Measurements from ENCODE around the gene RNASEL. TPM values are rescaled to one million over a fixed set of nuclear protein-coding genes. Genes with fewer than 3 reads are reported as not detected.
"Not testable (repeated sequence)": the region's sequence is repeated elsewhere in the genome, so short reads cannot be mapped to it uniquely, and the experiment has no call there.

The RNASEL gene, protein sequence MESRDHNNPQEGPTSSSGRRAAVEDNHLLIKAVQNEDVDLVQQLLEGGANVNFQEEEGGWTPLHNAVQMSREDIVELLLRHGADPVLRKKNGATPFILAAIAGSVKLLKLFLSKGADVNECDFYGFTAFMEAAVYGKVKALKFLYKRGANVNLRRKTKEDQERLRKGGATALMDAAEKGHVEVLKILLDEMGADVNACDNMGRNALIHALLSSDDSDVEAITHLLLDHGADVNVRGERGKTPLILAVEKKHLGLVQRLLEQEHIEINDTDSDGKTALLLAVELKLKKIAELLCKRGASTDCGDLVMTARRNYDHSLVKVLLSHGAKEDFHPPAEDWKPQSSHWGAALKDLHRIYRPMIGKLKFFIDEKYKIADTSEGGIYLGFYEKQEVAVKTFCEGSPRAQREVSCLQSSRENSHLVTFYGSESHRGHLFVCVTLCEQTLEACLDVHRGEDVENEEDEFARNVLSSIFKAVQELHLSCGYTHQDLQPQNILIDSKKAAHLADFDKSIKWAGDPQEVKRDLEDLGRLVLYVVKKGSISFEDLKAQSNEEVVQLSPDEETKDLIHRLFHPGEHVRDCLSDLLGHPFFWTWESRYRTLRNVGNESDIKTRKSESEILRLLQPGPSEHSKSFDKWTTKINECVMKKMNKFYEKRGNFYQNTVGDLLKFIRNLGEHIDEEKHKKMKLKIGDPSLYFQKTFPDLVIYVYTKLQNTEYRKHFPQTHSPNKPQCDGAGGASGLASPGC
- 7.4 TPM for total RNA-seq

DNA sequence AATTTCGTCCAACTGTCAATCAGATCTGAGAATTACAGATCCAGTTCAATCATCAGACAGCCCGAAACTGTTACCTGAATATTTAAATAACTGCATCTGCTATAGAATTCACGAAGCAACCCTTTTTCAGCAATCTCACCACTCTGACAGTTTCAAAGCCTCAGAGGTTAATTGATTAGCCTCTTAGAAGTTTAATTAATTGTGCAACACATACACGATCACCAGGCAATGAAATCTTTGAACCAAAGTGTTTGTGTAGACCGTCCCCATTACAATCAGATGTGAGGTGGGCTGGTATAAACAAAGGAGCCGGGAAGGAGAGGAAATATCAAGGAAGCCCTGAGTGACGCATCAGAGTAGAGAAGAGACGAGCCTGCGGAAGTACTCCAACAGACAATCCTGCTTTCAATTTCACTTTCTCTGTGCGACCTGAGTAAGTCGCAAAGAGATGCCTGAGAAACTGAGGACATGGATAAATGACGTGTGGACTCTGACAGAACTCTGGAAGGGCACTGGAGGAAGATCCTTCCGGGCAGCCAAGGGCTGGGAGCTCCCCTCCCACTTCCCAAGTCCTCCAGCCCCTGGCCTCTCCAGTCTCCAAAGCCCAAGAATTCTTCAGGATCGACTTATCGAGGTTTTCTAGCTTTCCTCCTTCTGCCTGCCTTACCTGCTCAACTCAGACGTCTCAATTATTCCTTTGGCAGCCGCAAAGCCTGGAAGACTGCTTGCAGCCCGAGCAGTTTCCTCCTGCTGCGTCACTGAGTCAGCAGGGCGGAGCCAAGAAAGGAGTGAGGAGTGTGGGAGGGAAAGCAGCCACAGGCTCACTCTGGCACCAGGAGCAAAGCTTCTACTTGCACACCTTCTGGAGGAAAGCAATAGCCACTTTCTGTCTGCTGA lies at the start of gene RNASEL:
Gene RNASEL (minus strand): TSS at position 757 of the 897 bp plus-strand sequence. CDS start 2,450 bp downstream, outside the sequence.
- DNase-seq: peak; percentile 87

DNA sequence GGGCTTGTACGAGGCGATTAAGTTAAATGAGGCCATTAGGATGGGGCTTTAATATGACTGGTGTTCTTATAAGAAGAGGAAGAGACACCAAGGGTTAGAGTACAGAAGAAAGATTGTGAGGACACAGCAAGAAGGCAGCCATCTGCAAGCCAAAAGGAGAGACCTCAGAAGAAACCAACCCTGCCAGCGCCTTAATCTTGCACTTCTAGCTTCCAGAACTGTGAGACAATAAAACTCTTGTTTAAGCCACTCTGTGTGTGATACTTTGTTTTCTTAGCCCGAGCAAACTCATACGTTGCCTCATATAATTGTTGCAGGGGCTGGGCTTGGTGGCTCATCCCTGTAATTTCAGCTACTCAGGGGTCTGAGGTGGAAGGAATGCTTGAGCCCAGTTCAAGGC lies 48.7 kb upstream of the RNASEL start:
- no peak for DNase-seq

DNA sequence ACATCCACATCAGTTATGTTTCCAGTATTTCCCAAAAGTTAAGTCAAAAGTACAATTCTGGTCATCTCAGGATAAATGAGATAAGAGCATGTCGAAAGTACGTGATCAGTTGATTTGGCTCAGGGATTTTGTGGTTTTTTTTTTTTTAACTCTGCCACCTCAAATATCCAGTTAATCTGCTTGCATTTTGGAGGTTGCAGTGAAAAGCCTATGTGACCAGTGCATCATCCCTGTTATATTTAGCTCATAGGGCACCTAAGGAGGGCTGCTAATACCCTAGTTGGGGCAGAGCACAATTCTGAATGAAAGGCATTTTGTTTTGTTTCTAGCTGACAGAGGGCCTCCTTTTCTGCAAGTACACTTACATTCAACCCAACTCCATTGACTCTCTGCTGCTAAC lies 46.8 kb upstream of the RNASEL start:
- no peak for DNase-seq

DNA sequence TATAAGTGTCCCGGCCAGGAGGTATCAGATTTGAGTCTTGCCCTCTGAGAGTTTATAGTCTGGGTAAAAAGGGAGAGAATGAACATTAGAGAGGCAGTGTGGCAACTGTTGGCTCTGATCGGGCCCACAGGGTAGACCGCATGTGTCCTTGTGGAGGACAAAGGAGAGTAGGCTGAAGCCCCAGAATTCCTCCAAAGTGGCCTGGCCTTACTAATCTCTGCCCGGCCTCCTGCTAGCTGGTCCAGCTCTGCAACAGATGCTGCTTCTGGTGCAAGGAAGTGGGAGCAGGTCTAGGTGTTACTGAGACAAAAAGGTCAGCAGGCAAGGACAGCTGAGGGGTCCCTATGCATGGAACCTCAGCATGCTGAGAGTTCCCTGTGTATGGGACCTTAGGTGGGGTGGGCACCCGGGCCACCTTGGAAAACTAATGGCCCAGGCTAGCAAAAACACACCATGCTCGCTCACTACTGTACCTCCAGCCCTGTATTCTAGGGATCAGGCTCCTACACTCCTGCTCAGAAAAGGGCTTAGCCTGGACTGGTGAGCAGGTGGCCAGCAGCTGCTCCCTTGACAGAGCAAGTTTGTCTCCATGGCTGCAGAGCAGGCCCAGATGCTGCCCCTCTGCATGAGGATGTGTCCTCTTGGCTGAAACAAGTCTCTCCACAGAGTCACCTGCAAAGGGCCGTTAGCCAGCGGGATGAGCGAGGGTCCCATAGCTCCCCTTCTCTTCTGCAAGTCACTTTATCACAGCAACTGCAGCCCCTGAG lies 45.4 kb upstream of the RNASEL start:
- DNase-seq: peak; percentile 85

DNA sequence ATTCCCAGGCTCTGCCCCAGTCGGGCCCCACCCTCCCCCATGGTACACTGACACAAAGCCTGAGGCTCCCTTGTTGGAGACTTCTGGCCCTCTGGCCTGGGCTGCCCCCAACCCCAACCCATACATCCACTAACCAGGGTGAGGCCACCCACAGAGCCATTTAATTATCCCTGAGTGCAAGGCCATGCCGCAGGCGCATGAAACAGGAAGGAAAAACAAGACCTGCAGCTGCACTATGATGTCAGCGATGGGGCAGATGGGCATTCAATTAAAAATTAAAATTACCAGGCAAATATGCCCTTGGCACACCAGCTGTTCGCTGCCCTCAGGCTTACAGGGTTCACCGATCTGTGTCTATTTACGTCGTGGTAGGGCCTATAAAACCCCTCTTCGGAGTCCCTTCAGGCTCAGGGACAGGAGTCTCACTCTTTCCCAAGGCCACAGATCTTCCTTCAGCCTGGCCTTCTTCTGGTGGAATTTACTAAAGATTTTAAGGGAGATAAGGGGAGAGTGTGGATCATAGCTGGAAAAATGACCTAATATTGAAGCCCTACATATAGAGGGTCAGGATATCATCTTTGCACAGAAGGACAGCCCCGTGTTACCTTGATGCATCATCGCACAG lies 44.7 kb upstream of the RNASEL start:
- peak; percentile 56 for DNase-seq

DNA sequence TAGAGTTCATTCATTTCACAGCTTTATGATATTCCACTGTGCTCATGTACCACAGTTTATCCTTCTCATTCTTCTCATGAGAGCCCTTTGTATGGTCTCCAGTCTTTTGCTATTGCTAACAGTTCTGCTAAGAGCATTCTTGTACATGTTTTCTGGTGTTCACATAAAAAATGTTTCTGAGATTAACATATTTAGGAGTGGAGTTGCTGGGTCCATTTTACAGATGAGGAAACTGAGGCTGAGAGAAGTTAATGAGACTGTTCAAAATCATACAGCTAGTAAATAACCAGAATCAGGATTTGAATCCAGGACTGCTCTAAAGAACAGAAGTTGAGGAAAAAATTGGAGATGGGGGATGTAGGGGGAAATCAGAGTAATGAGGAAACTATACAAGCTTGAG lies 44.0 kb upstream of the RNASEL start:
- DNase-seq: no peak

DNA sequence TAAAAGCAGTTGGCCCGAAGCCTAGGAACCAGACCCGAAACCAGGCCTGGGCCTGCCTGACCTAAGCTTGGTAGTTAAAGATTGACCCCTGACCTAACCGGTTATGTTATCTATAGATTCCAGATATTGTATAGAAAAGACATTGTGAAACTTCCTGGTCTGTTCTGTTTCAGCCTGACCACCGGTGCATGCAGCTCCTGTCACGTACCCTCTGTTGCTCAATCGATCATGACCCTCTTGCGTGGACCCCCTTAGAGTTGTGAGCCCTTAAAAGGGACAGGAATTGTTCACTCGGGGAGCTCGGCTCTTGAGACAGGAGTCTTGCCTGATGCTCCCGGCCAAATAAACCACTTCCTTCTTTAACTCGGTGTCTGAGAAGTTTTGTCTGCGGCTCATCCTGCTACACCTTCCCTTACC lies 43.4 kb upstream of the RNASEL start:
- not testable (repeated sequence) for DNase-seq

DNA sequence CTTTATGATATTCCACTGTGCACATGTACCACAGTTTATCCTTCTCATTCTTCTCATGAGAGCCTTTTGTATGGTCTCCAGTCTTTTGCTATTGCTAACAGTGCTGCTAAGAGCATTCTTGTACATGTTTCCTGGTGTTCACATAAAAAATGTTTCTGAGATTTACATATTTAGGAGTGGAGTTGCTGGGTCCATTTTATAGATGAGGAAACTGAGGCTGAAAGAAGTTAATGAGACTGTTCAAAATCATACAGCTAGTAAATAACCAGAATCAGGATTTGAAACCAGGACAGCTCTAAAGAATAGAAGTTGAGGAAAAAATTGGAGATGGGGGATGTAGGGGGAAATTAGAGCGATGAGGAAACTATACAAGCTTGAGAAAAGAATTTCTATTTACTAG lies 42.9 kb upstream of the RNASEL start:
- no peak for DNase-seq

DNA sequence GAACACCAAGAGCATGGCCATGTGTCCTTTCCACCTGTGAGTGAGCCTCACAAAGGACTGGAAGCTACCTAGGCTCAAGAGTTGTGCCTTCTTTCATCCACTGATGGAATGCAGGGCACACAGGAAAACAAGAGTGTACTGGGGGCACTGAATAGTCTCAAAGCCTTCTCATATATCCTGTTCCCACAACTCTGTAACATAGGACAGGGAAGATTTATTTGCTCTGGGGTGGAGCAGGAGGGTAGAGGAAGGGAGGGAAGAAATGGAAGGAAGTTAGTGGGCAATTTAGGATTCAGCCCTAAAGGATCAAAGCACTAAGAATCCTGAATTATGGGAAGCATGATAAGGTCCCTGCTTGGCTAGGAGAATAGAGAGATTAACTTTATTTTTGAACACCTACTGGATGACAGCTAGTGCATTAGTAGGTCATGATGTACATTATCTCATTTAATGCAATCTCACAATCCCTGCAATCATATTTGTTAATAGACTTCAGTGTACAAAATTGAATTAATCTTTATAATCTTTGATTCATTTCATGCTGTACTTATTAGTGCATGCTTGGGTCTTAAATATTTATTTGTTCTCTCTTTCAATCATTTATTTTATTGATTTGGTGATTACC lies 42.1 kb upstream of the RNASEL start:
- DNase-seq: no peak

DNA sequence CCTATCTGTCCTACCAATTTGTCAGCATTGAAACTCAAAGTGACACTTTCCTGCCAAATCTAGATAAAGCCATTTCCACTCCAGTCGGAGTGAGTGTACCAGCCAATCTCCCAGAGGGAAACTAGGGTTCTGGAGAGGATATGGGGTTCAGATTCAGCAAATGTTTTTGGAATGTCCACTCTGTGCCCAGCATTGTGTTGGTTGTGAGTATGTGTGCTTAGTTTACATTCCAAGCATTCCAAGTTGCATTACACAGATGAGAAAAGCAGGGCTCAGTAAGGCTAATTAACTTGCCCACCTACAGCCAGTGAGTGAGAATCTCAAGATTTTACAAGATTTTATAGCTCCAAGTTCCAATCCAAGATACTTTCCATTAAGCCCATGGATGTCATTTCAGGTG lies 41.5 kb upstream of the RNASEL start:
- DNase-seq: no peak

DNA sequence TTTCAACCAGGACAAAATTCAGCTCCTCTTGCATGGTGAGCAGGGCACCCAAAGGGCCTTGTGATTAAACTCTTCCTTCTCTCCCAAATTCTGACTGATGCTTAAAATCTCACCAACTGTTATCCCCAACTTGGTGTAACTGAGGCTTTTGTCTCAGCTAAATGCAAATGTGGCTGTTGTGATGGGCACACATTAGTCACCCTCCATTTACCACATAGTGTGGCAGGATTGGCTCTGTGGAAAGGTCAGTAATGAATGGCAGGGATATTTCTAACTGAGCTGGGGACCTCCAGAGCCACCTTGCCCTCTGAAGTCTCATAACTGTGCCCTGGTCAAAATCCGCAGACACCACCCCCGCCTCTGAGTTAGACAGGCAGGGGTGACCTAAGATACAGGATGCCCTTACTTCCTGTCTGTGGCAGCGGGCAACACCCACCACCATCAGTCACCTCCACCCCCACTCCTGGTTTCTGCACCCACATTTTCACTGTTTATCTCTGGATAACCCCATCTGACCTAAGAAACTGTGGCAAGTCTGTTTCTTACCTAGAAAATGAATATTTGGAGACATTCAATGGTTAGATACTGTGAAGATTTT lies 40.5 kb upstream of the RNASEL start:
- DNase-seq: no peak

DNA sequence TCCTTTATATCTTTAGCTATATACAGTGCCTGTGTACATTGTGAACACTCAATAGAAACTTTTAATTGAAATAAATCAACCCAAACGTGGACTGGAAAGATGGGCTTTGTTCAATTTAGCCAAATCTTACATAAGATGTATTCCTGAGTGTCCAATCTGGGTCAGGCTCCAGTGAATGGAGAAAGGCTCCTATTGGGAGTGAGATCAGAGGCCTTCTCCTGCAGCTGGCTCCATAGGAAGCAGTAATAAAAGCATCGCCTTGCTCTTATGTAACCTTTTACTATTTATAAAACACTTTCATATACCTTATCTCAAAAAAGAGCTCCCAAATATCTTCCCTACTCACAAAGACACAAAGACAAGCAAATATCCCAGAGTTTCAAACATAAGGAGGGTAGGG lies 40.0 kb upstream of the RNASEL start:
- DNase-seq: no peak

DNA sequence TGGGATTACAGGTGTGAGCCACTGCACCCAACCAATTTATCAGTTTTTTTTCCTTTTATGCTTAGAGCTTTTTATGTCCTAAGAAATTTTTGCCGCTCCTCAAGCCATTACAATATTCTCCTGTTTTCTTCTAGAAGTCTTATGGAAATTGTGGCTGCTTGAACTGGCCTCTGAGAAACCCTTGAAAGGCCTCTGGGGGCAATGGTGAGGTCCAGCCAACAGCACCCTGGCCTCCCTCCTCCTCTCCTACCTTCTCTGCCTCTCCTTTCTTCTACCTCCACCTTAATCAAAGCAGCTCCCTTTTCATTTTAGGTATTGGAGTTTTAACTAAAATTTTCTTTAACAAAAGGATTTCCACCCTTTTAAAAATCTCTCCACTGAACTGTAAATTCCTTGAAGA lies 39.6 kb upstream of the RNASEL start:
- DNase-seq: no peak

DNA sequence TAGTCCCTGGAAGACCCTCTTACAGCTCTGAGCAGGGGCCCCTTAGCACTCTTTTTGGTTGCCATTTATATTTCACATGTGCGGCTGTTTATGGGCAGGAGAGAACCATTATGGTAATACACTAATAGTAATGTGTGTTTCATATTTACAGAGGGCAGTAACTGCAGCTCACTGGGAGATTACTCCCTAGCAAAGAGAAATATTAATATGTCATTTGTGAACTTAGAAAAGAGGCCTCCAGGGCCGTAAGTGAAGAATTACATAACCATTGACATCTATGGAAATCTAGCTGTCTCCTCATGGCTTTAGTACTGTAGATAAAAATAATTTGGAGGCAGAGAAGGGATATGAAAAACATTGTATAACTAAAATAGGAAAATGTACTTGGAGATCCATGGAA lies 38.6 kb upstream of the RNASEL start:
- DNase-seq: no peak

DNA sequence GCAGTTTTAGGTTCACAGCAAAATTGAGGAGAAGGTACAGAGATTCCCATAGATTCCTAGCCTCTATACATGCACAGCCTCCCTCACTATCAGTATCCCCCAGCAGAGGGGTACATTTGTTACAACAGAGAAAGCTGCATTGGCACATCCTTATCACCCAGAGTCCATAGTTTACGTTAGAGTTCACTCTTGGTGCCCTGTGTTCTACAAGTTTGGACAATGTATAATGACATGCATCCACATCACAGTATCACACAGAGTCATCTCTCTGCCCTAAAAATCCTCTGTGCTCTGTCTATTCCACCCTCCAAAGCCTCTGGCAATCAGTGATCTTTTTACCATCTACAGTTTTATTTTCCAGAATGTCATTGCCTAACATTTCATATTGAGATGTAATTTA lies 37.5 kb upstream of the RNASEL start:
- DNase-seq: no peak

DNA sequence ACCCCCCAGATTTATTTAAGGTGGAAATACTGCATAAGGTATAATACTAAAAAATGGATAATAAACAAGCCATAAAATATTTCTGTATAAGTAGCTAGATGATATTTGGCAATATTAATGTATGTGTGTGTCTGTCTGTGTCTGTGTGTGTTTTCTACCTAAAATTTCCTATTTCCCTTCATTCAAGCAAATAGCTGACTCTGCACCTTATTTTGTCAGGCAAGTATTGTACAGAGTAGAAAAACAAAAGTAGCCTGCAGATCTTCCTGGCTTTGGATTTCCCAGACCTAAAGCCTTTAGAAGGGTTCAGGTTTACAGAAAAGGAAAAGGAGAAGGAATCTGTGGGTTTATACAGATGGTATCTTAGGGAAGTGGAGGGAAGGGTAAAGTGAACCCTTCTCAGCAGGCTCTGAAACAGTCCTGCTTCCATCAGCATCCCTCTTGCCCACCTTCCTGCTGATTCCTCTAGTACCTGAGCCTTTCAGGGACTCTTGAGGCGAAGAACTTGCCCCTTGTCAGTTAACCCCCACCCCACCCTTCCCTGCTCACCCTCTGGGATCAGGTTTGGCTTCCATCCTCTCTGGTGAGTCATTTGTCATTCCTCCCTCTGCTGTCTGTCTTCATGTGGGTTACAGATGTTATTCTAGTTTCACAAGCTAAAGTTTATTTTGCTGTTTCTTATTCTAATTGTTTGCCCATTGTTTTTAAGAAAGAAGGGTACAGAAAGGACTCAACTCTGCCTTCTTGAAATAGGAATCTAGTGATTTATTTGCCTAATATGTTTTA lies 36.9 kb upstream of the RNASEL start:
- no peak for DNase-seq

DNA sequence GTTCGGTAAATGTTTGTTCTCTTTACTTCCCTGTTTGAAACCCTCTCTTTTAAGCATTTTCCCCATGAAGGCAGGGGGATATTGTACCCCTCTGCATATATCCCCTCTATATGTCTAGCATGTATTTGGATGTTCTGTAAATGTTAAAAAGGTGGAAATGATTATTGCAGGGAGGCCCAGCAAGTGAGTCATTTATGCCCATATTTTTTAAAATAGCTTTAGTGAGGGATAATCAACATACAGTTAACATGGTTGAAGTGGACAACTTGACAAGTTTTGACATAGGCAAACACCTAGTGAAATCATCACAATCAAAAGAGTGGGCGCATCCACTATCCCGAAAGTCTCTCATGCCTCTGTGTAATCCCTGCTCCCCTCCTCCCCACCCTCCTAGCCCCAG lies 36.0 kb upstream of the RNASEL start:
- DNase-seq: no peak

DNA sequence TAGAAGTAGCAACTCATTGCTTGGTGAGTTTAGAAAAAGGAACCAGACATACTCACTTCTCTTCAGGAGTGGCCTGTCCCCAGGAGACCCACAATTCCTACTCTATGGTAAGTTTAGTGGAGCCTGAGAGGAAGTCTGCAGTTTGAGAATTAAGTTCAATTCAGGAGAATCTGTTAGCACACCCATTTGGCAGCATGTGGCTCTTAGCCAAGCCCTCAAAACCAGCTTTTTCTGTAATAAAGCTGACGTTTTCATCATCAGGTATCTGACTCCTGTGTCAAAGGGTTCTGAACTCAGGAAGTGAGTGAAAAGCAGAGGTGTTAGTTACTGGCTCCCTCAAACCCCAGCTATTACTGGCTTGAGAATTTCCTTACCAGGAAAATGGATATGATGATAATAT lies 35.5 kb upstream of the RNASEL start:
- no peak for DNase-seq

DNA sequence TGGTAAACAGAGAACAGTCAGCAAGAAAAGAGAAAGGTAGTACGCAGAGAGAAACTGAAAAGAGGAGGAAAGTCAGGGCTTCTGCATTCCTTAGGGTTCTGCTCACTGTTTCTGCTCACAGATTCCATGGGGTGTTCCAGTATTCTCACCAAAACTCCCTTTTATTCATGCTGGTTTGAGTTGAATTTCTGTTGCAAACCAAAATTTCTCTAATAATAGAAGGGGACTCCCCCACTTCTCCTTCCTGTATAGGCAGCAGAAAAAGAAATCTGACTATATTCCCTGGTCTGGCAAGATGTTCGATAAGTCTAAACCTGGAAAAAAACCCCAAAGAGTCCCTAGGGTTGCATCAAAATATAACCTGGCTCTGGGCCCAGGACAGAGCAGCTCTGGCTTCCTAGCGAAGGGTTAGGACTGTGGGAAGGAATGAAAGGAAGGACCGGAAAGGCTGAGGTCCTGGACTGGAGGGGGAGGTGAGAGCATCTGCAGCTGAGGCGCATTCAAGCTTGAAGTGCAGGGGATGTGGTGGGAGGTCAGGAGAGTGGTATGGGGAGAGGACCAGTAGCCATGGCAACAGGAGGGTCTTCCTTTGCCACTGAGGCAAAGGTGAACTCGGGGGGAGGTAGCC lies 34.0 kb upstream of the RNASEL start:
- DNase-seq: peak; percentile 71

All from tongue (tissue), 2 donors.